Adrenal gland (tissue), 12 donors: ENCODE results near the gene MPPED1. TPM values are rescaled to one million over a fixed set of nuclear protein-coding genes. Genes with fewer than 3 reads are reported as not detected.

Source experiments
- DNase-seq, 7 donors: peaks; one replicate each; pipeline ENCODE4 v3.0.0-alpha.2; 2019 to 2020
- H3K27ac ChIP-seq, 5 donors: fragments of 200-600 bp; sonication (generic) in 4 of 5; 1 replicate in 3 of 5; 2 replicates in 2 of 5; pipeline versions ENCODE4 v1.5.1 to v1.8.0; 2016 to 2020; ENCODE audit warnings: mild to moderate bottlenecking in 1 of 5
- H3K27me3 ChIP-seq: fragments of 200-600 bp; 2 replicates; pipeline ENCODE4 v1.8.0; 2021
- H3K36me3 ChIP-seq, 2 donors: fragments of 200-600 bp; replicated peaks in 1 of 2; 1 replicate in 1 of 2; 2 replicates in 1 of 2; pipeline versions ENCODE4 v1.5.1 to v1.8.0; 2018 to 2022
- H3K4me1 ChIP-seq, 2 donors: fragments of 200-600 bp; replicated peaks in 1 of 2; 1 replicate in 1 of 2; 2 replicates in 1 of 2; pipeline versions ENCODE4 v1.5.1 to v1.8.0; 2018 to 2021
- H3K4me3 ChIP-seq, 4 donors: fragments of 200-600 bp; sonication (generic) in 3 of 4; one replicate each; pipeline ENCODE4 v1.5.1; 2016 to 2018
- H3K9me3 ChIP-seq, 3 donors: fragments of 200-600 bp; sonication (generic) in 1 of 3; replicated peaks in 1 of 3; 1 replicate in 2 of 3; 2 replicates in 1 of 3; pipeline versions ENCODE4 v1.5.1 to v1.8.0; 2016 to 2021
- CTCF ChIP-seq, 6 experiments: fragments of 450-650 bp in 4 of 6; fragments of 200-600 bp in 2 of 6; sonication (generic) in 1 of 6; IDR thresholded peaks; 1 replicate in 5 of 6; 2 replicates in 1 of 6; pipeline versions ENCODE4 v1.5.1 to v1.8.0; 2016 to 2021; ENCODE audit warnings: antibody characterized with exemption in 6 of 6, mild to moderate bottlenecking in 2 of 6, moderate library complexity in 1 of 6
- POLR2A ChIP-seq, 2 donors: fragments of 450-650 bp; IDR thresholded peaks; one replicate each; pipeline ENCODE4 v1.6.1; 2017; ENCODE audit warnings: antibody characterized with exemption in 2 of 2, mild to moderate bottlenecking in 2 of 2, moderate library complexity in 1 of 2
- WGBS, 4 donors: extraction: QIAGEN DNeasy Blood & Tissue Kit in 2 of 4; methylation state at CpG; one replicate each; pipeline versions ENCODE4 v1.1.5 to v1.1.7; 2013 to 2017; 5-methylcytosine and 5-hydroxymethylcytosine counted together
- intact Hi-C, 2 donors: fragments of 100-400 bp; cut with DNase I; formaldehyde crosslinking; loops; one replicate each; pipeline versions ENCODE4 v1.14.1 to v1.15.0; 2022 to 2023
- polyA plus RNA-seq, 3 donors: library from polyadenylated mRNA; stranded (reverse); fragments of 200-250 nt in 2 of 3; fragments of 350-450 nt in 1 of 3; fragmentation: Illumina TruSeq in 1 of 3; extraction: RNeasy Lipid Tissue Mini Kit (QIAGEN cat#74804) in 1 of 3; gene quantifications; one replicate each; pipeline ENCODE4 v1.2.3, GENCODE V29; 2013 to 2014
- total RNA-seq, 9 donors: library from RNA; depleted of rRNA in 4 of 9; stranded (reverse); fragments of >200 nt in 4 of 9; fragments of 120-200 nt in 1 of 9; fragmentation: NEBNext Ultra II Directional in 1 of 9; extraction: Animal tissue kit (Norgen Biotek cat#: 25700) in 1 of 9; gene quantifications; one replicate each; pipeline versions ENCODE4 v1.1.0 to v1.2.4, GENCODE V29; 2013 to 2023
- donor health status: healthy with polysubstance abuse.
- donor health status: Bipolar disorder and iron deficiency.
- donor health status: DM: yes; HTN: yes; CAD: no.
- donor health status: DM: no; HTN: no; CAD: no.
- donor health status: DM: no; HTN: no; CAD: no.
- donor health status: DM: yes; HTN: yes; CAD: no.

Gene MPPED1
- total and polyA plus RNA-seq, 12 donors, result 0.07 to 0.44 (median 0.11) TPM; not detected in 8

GRCh38 chr22:43434275-43434927 is 22.6 kb downstream of the MPPED1 start:
- no peak for DNase-seq
- H3K27me3 ChIP-seq, result peaks cover 14% of the 10 kb centered on the region
- no peak overlapping the region for H3K4me3 ChIP-seq
- no peaks in the 10 kb centered on the region for H3K9me3 ChIP-seq
- H3K4me1 ChIP-seq, result no peaks in the 10 kb centered on the region
- 74 to 81% (median 78%) methylated on average over 24 to 25 of the region's 25 CpGs for WGBS, 4 donors
- H3K27ac ChIP-seq, result no peak overlapping the region
- no peak for TF ChIP-seq CTCF (IDR thresholded peaks at IDR 0.05)
- TF ChIP-seq POLR2A (IDR thresholded peaks at IDR 0.05), result no peak
- intact Hi-C loops, result no loop called here
- no peaks in the 10 kb centered on the region for H3K36me3 ChIP-seq

- no peaks in the 10 kb centered on the region for H3K9me3 ChIP-seq
- intact Hi-C loops, result no loop called here
- 77 to 86% (median 82%) methylated on average over 1 to 26 of the region's 26 CpGs for WGBS, 4 donors
- TF ChIP-seq CTCF (IDR thresholded peaks at IDR 0.05) (no peak), POLR2A (IDR thresholded peaks at IDR 0.05) (no peak)
- peaks cover 9% of the 10 kb centered on the region for H3K27me3 ChIP-seq
- H3K27ac ChIP-seq, result no peak overlapping the region
- H3K4me1 ChIP-seq, result no peaks in the 10 kb centered on the region
- no peak overlapping the region for H3K4me3 ChIP-seq
- no peak for DNase-seq
- H3K36me3 ChIP-seq, result no peaks in the 10 kb centered on the region
These were observed 23.1 kb downstream of the MPPED1 start for GRCh38 chr22:43434928-43435311.

- intact Hi-C loops, result no loop called here
- no peaks in the 10 kb centered on the region for H3K27me3 ChIP-seq
These were observed 24.3 kb downstream of the MPPED1 start for GRCh38 chr22:43435851-43436811.

More at GRCh38 chr22:43435851-43436811, 24.3 kb downstream of the MPPED1 start:
- H3K4me3 ChIP-seq, result no peak overlapping the region
- H3K36me3 ChIP-seq, result no peaks in the 10 kb centered on the region
- TF ChIP-seq POLR2A (IDR thresholded peaks at IDR 0.05) (no peak), CTCF (IDR thresholded peaks at IDR 0.05) (no peak)
- no peak overlapping the region for H3K27ac ChIP-seq
- no peak for DNase-seq
- no peaks in the 10 kb centered on the region for H3K9me3 ChIP-seq
- 60 to 70% (median 68%) methylated on average over 18 to 26 of the region's 26 CpGs for WGBS, 4 donors
- H3K4me1 ChIP-seq, result no peaks in the 10 kb centered on the region
